Kidney epithelial cell (primary cell): ENCODE results near the gene VWC2. TPM values are rescaled to one million over a fixed set of nuclear protein-coding genes. Genes with fewer than 3 reads are reported as not detected.

ENCODE experiments used
- DNase-seq: peaks from one replicate; pipeline ENCODE4 v3.0.0-alpha.2; 2010; ENCODE audit warnings: low read depth
- H3K27me3 ChIP-seq: 2 replicates; pipeline ENCODE4 v1.6.0; 2011; ENCODE audit warnings: low read length; ENCODE audit not compliant: control insufficient read depth, insufficient read depth
- H3K36me3 ChIP-seq: 2 replicates; pipeline ENCODE4 v1.5.1; 2011; ENCODE audit warnings: low read length; ENCODE audit not compliant: control insufficient read depth, insufficient read depth
- H3K4me3 ChIP-seq: 2 replicates; pipeline ENCODE4 v1.5.1; 2011; ENCODE audit warnings: low read depth, mild to moderate bottlenecking, control low read depth, low read length
- total RNA-seq: library from RNA; depleted of rRNA; stranded (reverse); fragments of >200 nt; gene quantifications from 2 replicates; pipeline ENCODE4 v1.2.3, GENCODE V29; 2015
- TF ChIP-seq, protein P1 (sequence below): IDR thresholded peaks from 2 replicates; pipeline ENCODE4 v1.5.1; 2011; ENCODE audit warnings: mild to moderate bottlenecking, moderate library complexity, low read length, control low read depth, inconsistent platforms; ENCODE audit not compliant: insufficient read depth, poor library complexity, severe bottlenecking

The VWC2 gene
- total RNA-seq, 1 donor from 2014 or later: under 0.01 TPM

DNA sequence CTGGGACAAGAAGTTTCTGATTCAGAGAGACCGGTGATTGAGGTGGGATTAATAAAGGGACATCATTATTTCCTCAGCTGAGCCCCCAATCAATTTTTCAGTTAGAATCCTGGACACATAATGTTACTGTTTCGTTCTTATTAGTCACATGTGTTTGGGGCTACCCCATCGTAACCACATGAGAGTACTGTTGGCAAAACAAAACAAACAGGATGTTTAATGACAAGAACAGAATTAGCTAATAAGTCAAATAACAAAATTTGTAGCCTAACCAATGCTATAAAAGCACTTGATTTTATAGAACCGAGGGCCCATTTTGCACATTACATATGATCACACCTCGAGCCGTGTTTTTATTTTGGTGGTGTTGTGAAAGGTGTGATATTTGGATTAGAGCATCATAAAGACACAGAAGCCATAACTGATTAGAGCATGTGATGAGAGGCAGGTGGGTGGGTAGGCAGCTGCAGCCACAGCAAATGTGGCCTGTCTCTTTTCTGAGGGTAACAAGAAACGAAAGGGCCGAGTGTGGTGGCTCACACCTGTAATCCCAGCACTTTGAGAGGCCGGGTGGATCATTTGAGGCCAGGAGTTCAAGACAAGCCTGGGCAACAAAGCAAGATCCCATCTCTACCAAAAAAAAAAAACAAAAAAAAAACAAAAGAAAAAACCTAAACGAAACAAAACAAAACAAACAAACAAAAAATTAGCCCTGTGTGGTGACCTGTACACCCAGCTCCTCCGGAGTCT lies 1.8 kb upstream of the VWC2 start:
- no peak overlapping the region for H3K4me3 ChIP-seq
- no peak for DNase-seq
- no peaks in the 10 kb centered on the region for H3K36me3 ChIP-seq
- peaks cover 43% of the 10 kb centered on the region for H3K27me3 ChIP-seq
- TF ChIP-seq, protein P1, sequence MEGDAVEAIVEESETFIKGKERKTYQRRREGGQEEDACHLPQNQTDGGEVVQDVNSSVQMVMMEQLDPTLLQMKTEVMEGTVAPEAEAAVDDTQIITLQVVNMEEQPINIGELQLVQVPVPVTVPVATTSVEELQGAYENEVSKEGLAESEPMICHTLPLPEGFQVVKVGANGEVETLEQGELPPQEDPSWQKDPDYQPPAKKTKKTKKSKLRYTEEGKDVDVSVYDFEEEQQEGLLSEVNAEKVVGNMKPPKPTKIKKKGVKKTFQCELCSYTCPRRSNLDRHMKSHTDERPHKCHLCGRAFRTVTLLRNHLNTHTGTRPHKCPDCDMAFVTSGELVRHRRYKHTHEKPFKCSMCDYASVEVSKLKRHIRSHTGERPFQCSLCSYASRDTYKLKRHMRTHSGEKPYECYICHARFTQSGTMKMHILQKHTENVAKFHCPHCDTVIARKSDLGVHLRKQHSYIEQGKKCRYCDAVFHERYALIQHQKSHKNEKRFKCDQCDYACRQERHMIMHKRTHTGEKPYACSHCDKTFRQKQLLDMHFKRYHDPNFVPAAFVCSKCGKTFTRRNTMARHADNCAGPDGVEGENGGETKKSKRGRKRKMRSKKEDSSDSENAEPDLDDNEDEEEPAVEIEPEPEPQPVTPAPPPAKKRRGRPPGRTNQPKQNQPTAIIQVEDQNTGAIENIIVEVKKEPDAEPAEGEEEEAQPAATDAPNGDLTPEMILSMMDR: no peak

DNA sequence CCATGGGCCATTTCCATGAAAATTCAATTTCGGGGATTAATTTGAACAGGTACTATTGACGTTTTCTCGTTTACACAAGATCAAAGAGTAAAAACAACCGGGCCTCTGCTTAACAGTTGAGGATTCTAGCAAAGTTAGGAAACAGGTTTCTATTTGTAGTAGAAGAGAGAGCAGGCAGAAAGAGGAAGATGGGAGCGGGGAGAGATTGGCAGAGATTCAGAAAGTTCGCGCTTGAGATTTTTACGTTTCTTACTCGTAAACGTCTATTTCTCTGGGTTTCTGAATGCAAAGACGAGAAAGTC lies 571 bp upstream of the VWC2 start:
- no peak for DNase-seq
- Histone ChIP-seq H3K4me3 (no peak overlapping the region), H3K36me3 (no peaks in the 10 kb centered on the region), H3K27me3 (peaks cover 46% of the 10 kb centered on the region)
- TF ChIP-seq, protein P1: no peak

DNA sequence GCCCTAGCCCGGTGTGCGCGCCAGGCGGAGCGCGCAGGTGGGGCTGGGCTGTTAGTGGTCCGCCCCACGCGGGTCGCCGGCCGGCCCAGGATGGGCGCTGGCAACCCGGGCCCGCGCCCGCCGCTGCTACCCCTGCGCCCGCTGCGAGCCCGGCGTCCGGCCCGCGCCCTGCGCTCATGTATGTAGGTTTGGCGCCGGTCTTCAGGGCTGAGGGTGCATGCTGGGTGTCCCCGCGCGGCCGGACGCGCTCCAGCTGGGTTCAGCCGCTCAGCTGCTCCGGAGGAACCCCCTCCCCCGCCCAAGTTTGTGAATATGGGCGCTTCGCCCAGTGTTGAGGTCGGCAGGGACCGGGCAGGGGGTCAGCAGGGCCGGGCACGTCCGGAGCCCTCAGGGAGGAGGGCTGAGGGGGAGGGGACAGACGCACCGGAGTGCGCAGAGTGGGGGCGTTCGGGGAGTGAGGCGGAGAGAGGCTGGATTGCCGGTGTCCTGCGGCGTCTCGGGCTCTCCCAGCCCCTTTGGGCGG lies 559 bp downstream of the VWC2 start:
- TF ChIP-seq, protein P1: no peak
- peaks cover 44% of the 10 kb centered on the region for H3K27me3 ChIP-seq
- no peaks in the 10 kb centered on the region for H3K36me3 ChIP-seq
- no peak for DNase-seq
- peak overlapping the region; percentile 34 for H3K4me3 ChIP-seq

DNA sequence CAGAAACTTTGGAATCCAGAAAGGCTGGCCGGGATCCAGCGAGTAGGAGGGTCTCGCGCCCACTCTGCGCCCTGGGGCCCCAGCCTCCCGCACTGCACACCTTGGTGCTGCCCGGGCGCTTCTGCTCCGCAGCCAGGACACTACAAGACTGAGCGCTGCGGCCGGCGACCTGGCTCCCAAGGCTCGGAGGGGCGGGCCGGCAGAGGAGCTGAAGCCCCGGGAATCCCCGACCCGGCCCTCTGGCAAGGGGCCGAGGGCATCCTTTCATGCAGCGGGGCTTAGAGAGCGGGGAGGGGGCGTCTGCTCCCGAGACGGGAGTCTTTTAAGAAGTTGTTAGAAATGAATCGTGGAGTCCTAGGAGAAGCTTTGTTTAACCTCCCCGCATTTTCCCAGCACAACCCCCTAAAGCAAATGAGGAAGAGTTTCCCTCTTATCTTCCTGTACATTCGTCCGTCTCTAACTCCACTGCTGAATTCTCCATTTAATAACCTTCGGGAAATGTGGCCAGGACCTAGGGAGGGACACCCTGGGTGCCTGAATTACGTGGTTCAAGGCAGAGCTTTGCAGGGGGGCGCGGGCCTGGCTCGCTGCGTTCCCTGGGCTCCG lies 1.1 kb downstream of the VWC2 start:
- Histone ChIP-seq H3K4me3 (peak overlapping the region; percentile 33), H3K27me3 (peaks cover 43% of the 10 kb centered on the region), H3K36me3 (no peaks in the 10 kb centered on the region)
- no peak for DNase-seq
- TF ChIP-seq, protein P1: no peak

DNA sequence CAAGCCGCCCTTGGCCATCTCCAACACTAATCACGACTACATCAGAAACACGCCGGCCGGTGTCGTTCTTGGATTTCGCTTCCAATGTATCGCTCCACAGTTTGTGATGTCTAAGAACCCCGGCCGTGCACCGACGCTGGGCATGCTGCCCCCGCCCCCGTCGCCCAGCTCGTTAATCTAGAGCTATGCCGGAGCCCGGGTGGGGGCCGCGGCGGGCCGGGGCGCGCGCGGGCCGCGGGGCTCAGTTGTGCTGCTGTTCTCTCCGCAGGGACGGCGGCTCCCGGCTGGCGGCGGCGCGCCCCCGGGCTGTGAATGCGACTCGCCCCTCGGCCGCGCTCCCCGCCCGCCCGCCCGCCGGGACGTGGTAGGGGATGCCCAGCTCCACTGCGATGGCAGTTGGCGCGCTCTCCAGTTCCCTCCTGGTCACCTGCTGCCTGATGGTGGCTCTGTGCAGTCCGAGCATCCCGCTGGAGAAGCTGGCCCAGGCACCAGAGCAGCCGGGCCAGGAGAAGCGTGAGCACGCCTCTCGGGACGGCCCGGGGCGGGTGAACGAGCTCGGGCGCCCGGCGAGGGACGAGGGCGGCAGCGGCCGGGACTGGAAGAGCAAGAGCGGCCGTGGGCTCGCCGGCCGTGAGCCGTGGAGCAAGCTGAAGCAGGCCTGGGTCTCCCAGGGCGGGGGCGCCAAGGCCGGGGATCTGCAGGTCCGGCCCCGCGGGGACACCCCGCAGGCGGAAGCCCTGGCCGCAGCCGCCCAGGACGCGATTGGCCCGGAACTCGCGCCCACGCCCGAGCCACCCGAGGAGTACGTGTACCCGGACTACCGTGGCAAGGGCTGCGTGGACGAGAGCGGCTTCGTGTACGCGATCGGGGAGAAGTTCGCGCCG lies 1.9 kb downstream of the VWC2 start:
- no peak for DNase-seq
- H3K27me3 ChIP-seq: peaks cover 41% of the 10 kb centered on the region
- H3K36me3 ChIP-seq: no peaks in the 10 kb centered on the region
- TF ChIP-seq, protein P1: no peak
- peak overlapping the region; percentile 20 for H3K4me3 ChIP-seq
